NB4 (cell line): ENCODE data around the gene ADISSP.

Source experiments
- MYC ChIP-seq: IDR thresholded peaks from 2 replicates; pipeline ENCODE4 v1.6.1; 2011; ENCODE audit warnings: low read depth, low read length
- POLR2A ChIP-seq: IDR thresholded peaks from 2 replicates; pipeline ENCODE4 v1.6.1; 2011; ENCODE audit warnings: mild to moderate bottlenecking; ENCODE audit not compliant: insufficient read length; ENCODE audit errors: extremely low read depth
- TF ChIP-seq, protein P1 (sequence below): IDR thresholded peaks from one replicate; pipeline ENCODE4 v1.5.1; 2012; ENCODE audit warnings: low read depth, low read length
- TF ChIP-seq, protein P2 (sequence below): IDR thresholded peaks from 2 replicates; pipeline ENCODE4 v1.6.1; 2011; ENCODE audit warnings: low read depth, low read length

DNA sequence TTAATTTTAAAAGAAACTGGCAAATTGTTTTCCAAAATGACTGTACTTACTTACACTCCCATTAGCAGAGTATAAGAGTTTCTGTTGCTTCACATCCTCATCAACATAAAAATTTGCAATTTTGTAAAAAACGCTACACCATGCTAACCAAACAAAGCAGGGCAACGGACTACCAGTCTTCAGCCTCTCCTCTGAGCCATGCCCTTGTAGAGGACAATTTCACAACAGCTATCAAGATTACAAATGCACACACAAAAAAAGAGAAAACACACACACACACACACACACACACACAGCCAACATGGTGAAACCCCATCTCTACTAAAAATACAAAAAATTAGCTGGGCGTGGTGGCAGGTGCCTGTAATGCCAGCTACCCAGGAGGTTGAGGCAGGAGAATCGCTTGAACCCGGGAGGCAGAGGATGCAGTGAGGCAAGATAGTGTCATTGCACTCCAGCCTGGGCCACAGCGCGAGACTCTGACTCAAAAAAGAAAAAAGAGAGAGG, 4.1 kb upstream of the ADISSP start:
- TF ChIP-seq, protein P1, sequence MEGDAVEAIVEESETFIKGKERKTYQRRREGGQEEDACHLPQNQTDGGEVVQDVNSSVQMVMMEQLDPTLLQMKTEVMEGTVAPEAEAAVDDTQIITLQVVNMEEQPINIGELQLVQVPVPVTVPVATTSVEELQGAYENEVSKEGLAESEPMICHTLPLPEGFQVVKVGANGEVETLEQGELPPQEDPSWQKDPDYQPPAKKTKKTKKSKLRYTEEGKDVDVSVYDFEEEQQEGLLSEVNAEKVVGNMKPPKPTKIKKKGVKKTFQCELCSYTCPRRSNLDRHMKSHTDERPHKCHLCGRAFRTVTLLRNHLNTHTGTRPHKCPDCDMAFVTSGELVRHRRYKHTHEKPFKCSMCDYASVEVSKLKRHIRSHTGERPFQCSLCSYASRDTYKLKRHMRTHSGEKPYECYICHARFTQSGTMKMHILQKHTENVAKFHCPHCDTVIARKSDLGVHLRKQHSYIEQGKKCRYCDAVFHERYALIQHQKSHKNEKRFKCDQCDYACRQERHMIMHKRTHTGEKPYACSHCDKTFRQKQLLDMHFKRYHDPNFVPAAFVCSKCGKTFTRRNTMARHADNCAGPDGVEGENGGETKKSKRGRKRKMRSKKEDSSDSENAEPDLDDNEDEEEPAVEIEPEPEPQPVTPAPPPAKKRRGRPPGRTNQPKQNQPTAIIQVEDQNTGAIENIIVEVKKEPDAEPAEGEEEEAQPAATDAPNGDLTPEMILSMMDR = no peak
- TF ChIP-seq POLR2A (no peak), MYC (no peak)
- TF ChIP-seq, protein P2, sequence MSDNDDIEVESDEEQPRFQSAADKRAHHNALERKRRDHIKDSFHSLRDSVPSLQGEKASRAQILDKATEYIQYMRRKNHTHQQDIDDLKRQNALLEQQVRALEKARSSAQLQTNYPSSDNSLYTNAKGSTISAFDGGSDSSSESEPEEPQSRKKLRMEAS = no peak
